ENCODE data around the gene SLC22A12. TPM values are rescaled to one million over a fixed set of nuclear protein-coding genes. Genes with fewer than 3 reads are reported as not detected.

Gene SLC22A12
- total RNA-seq, 2 experiments from 2014 or later, result not detected

GRCh38 chr11:64629796-64630562, 39.0 kb downstream of the SLC22A12 start:
- H3K4me3 Mint-ChIP-seq, result no peak overlapping the region
- intact Hi-C loops (cut with micrococcal nuclease), result no loop called here
- no peak for DNase-seq

DNA sequence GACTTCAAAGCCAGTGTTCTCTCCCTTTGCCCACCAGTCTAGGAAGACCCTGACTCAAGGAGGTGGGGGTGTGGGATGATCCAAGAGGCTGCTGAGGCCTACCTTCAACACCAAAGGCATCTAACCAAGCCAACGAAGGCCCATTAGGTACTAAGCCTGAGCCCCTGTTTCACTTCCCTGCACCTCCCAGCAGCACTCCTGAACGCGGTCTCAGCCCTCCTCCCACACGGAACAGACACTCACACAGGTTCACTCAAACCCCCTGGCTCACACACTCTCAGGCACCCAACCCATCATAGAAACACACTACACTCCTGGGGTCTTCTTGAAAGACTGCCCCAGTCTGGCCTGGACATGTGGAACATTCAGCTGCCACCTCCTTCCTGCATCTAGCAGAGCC, 40.7 kb downstream of the SLC22A12 start:
- Mint-ChIP-seq H3K9me3 (no peaks in the 10 kb centered on the region), H3K36me3 (no peaks in the 10 kb centered on the region), H3K27me3 (peaks cover 12% of the 10 kb centered on the region), H3K4me1 (ENCODE audit: low read depth) (peaks cover 6% of the 10 kb centered on the region), H3K27ac (no peak overlapping the region), H3K4me3 (no peak overlapping the region)
- CTCF ChIA-PET, result no interaction called here
- no peak for DNase-seq
- POLR2A ChIA-PET, result no interaction called here
- intact Hi-C loops (cut with micrococcal nuclease), result no loop called here

More at GRCh38 chr11:64629796-64630562, 39.0 kb downstream of the SLC22A12 start:
- peaks cover 10% of the 10 kb centered on the region for H3K27me3 Mint-ChIP-seq
- peaks cover 6% of the 10 kb centered on the region for H3K4me1 Mint-ChIP-seq (ENCODE audit: low read depth)
- ChIA-PET CTCF (no interaction called here), POLR2A (no interaction called here)
- H3K36me3 Mint-ChIP-seq, result no peaks in the 10 kb centered on the region
- H3K9me3 Mint-ChIP-seq, result no peaks in the 10 kb centered on the region
- no peak overlapping the region for H3K27ac Mint-ChIP-seq

- CTCF ChIA-PET, result interaction anchor here (0.8 kb wide), 1 partner anchor 17 kb away, joined by 3 read pairs; no protein-coding TSS in a partner anchor
- no peak overlapping the region for H3K27ac Mint-ChIP-seq
Observed at GRCh38 chr11:64632237-64632636, 41.2 kb downstream of the SLC22A12 start.

GRCh38 chr11:64632654-64633053, 41.6 kb downstream of the SLC22A12 start:
- intact Hi-C loops (cut with micrococcal nuclease), result no loop called here
- CTCF ChIA-PET, result interaction anchor here (0.8 kb wide), 1 partner anchor 17 kb away, joined by 3 read pairs; no protein-coding TSS in a partner anchor

More at GRCh38 chr11:64632237-64632636, 41.2 kb downstream of the SLC22A12 start:
- no peak overlapping the region for H3K4me3 Mint-ChIP-seq
- H3K4me1 Mint-ChIP-seq (ENCODE audit: low read depth), result peaks cover 6% of the 10 kb centered on the region
- intact Hi-C loops (cut with micrococcal nuclease), result no loop called here
- H3K27me3 Mint-ChIP-seq, result peaks cover 12% of the 10 kb centered on the region
- POLR2A ChIA-PET, result no interaction called here
- no peak for DNase-seq
- H3K36me3 Mint-ChIP-seq, result no peaks in the 10 kb centered on the region
- no peaks in the 10 kb centered on the region for H3K9me3 Mint-ChIP-seq

DNA sequence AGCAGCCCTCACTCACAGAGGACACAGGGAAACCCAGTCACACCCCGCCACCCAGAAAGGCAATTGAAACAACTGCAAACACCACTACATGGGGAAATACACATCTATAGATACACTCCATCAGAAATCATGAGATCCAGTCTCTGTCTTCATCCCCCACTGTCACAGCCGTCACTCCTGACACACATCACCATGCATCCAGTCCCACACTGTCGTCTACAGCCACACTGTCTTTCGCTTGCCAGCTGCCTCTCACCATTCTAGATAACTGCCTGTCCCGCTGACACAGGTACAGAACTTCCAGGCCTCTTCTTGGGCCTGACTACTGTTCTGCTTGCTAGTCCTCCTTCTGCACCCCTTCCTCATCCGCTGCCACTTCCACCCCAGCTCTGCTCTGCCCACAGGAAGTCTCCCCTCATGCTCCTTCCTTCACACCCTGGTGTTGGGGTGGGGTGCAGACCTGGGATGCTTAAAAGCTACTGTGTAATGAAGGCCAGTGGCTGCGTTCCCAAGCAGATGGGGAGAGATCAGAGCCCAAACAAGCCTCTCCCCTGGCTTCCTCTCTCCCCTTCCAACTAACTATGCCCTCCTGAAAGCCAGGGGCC, 42.6 kb downstream of the SLC22A12 start:
- Mint-ChIP-seq H3K4me3 (no peak overlapping the region), H3K27ac (no peak overlapping the region), H3K36me3 (no peaks in the 10 kb centered on the region), H3K4me1 (ENCODE audit: low read depth) (peaks cover 6% of the 10 kb centered on the region), H3K27me3 (peaks cover 16% of the 10 kb centered on the region), H3K9me3 (no peaks in the 10 kb centered on the region)
- intact Hi-C loops (cut with micrococcal nuclease), result no loop called here
- no peak for DNase-seq
- POLR2A ChIA-PET, result no interaction called here
- CTCF ChIA-PET, result no interaction called here

More at GRCh38 chr11:64632654-64633053, 41.6 kb downstream of the SLC22A12 start:
- POLR2A ChIA-PET, result no interaction called here
- Mint-ChIP-seq H3K4me1 (ENCODE audit: low read depth) (peaks cover 6% of the 10 kb centered on the region), H3K36me3 (no peaks in the 10 kb centered on the region), H3K27ac (no peak overlapping the region), H3K9me3 (no peaks in the 10 kb centered on the region), H3K27me3 (peaks cover 14% of the 10 kb centered on the region), H3K4me3 (no peak overlapping the region)
- no peak for DNase-seq

GRCh38 chr11:64637334-64638017, 46.5 kb downstream of the SLC22A12 start:
- intact Hi-C loops (cut with micrococcal nuclease), result no loop called here

GRCh38 chr11:64638018-64638665, 47.1 kb downstream of the SLC22A12 start:
- Mint-ChIP-seq H3K4me3 (no peak overlapping the region), H3K27me3 (peaks cover 16% of the 10 kb centered on the region), H3K4me1 (ENCODE audit: low read depth) (peaks cover 6% of the 10 kb centered on the region), H3K9me3 (no peaks in the 10 kb centered on the region), H3K27ac (no peak overlapping the region), H3K36me3 (no peaks in the 10 kb centered on the region)
- POLR2A ChIA-PET, result no interaction called here
- CTCF ChIA-PET, result interaction anchor here (0.8 to 1.9 kb wide), 4 partner anchors 10 to 189 kb away, joined by 3 to 7 read pairs (median 3); no protein-coding TSS in a partner anchor
- intact Hi-C loops (cut with micrococcal nuclease), result no loop called here
- no peak for DNase-seq

More at GRCh38 chr11:64637334-64638017, 46.5 kb downstream of the SLC22A12 start:
- no peaks in the 10 kb centered on the region for H3K9me3 Mint-ChIP-seq
- no peak overlapping the region for H3K27ac Mint-ChIP-seq
- H3K36me3 Mint-ChIP-seq, result no peaks in the 10 kb centered on the region
- H3K4me3 Mint-ChIP-seq, result no peak overlapping the region
- peaks cover 16% of the 10 kb centered on the region for H3K27me3 Mint-ChIP-seq
- CTCF ChIA-PET, result no interaction called here
- peaks cover 6% of the 10 kb centered on the region for H3K4me1 Mint-ChIP-seq (ENCODE audit: low read depth)
- POLR2A ChIA-PET, result no interaction called here
- DNase-seq, result no peak

- H3K4me1 Mint-ChIP-seq (ENCODE audit: low read depth), result peaks cover 1% of the 10 kb centered on the region
- peaks cover 14% of the 10 kb centered on the region for H3K27me3 Mint-ChIP-seq
- no peak overlapping the region for H3K4me3 Mint-ChIP-seq
- CTCF ChIA-PET, result interaction anchor here (0.8 to 1.9 kb wide), 5 partner anchors 9 to 190 kb away, joined by 3 to 7 read pairs (median 3); no protein-coding TSS in a partner anchor
- no peaks in the 10 kb centered on the region for H3K36me3 Mint-ChIP-seq
- no peak overlapping the region for H3K27ac Mint-ChIP-seq
- no peak for DNase-seq
- POLR2A ChIA-PET, result no interaction called here
- intact Hi-C loops (cut with micrococcal nuclease), result no loop called here
- no peaks in the 10 kb centered on the region for H3K9me3 Mint-ChIP-seq
Observed at GRCh38 chr11:64638829-64639228, 47.8 kb downstream of the SLC22A12 start.

- Mint-ChIP-seq H3K27me3 (peaks cover 16% of the 10 kb centered on the region), H3K9me3 (no peaks in the 10 kb centered on the region), H3K27ac (no peak overlapping the region), H3K4me3 (no peak overlapping the region), H3K36me3 (no peaks in the 10 kb centered on the region), H3K4me1 (ENCODE audit: low read depth) (peaks cover 2% of the 10 kb centered on the region)
- CTCF ChIA-PET, result interaction anchor here (1.4 to 1.9 kb wide), 2 partner anchors 13 to 191 kb away, joined by 5 to 7 read pairs; no protein-coding TSS in a partner anchor
- no peak for DNase-seq
- intact Hi-C loops (cut with micrococcal nuclease), result no loop called here
- POLR2A ChIA-PET, result no interaction called here
Observed at GRCh38 chr11:64639885-64640284, 48.9 kb downstream of the SLC22A12 start.

DNA sequence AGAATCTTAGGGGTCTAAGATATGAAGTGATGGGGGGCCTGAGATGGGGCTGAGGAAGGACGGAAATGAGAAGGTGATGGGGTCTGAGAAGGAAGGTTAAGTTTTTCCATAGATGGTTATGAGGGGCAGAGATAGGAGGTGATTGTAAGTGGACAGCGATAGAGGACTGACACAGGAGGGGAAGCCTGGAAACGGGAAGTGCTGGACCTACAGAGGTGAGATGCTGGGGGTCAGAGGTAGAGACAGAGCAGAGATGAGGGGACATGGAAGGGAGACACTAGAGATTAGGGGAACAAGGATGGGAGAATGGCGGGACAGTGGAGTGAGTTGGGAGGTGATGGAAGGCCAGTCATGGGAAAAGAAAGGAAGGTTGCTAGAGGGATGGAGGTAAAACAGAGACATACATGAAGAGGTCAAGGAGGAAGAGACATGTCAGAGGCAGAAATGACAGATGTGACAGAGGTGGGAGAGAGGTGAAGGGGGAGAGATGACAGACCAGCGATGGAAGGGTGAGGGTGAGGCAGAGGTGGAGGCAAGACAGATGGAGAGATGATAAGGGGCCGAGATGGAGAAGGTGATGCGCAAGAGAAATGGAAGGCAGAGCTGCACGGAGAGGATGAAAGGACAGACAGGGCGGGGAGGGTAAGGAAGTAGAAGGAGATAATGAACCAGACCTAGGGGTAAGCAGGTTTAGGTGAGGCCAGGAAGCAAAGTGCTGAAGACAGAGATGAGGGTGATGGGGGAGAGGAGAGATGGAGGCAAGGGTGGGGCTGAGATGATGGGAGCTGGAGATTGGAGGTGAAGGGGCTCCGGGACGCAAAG, 50.8 kb downstream of the SLC22A12 start:
- H3K4me1 Mint-ChIP-seq (ENCODE audit: low read depth), result peaks cover 2% of the 10 kb centered on the region
- H3K27ac Mint-ChIP-seq, result no peak overlapping the region
- intact Hi-C loops (cut with micrococcal nuclease), result no loop called here
- no peaks in the 10 kb centered on the region for H3K9me3 Mint-ChIP-seq
- POLR2A ChIA-PET, result interaction anchor here (0.6 kb wide), 1 partner anchor 285 kb away, joined by 3 read pairs; no protein-coding TSS in a partner anchor
- no peak overlapping the region for H3K4me3 Mint-ChIP-seq
- CTCF ChIA-PET, result interaction anchor here (0.9 kb wide), 1 partner anchor 47 kb away, joined by 3 read pairs; no protein-coding TSS in a partner anchor
- H3K36me3 Mint-ChIP-seq, result no peaks in the 10 kb centered on the region
- peaks cover 26% of the 10 kb centered on the region for H3K27me3 Mint-ChIP-seq
- no peak for DNase-seq

- Mint-ChIP-seq H3K27me3 (peaks cover 26% of the 10 kb centered on the region), H3K36me3 (no peaks in the 10 kb centered on the region), H3K4me3 (no peak overlapping the region), H3K4me1 (ENCODE audit: low read depth) (peaks cover 2% of the 10 kb centered on the region), H3K9me3 (no peaks in the 10 kb centered on the region), H3K27ac (no peak overlapping the region)
- no peak for DNase-seq
- CTCF ChIA-PET, result interaction anchor here (0.9 kb wide), 1 partner anchor 46 kb away, joined by 3 read pairs; no protein-coding TSS in a partner anchor
- POLR2A ChIA-PET, result interaction anchor here (0.6 kb wide), 1 partner anchor 286 kb away, joined by 3 read pairs; no protein-coding TSS in a partner anchor
- intact Hi-C loops (cut with micrococcal nuclease), result no loop called here
Observed at GRCh38 chr11:64642418-64642735, 51.4 kb downstream of the SLC22A12 start.
